Upper lobe of right lung (tissue), 1 donor: ENCODE results near the gene NPAT. TPM values are rescaled to one million over a fixed set of nuclear protein-coding genes. Genes with fewer than 3 reads are reported as not detected.

Experiments used
- ATAC-seq: fragments of 200-7000 bp; cut with Tn5 transposase; one replicate; pipeline ENCODE4 v1.9.1; 2020; ENCODE audit warnings: mild to moderate bottlenecking, moderate library complexity
- DNase-seq: peaks from one replicate; pipeline ENCODE4 v3.0.0-alpha.2; 2020
- H3K27ac ChIP-seq: fragments of 200-600 bp; one replicate; pipeline ENCODE4 v1.8.0; 2022
- H3K27me3 ChIP-seq: fragments of 200-600 bp; one replicate; pipeline ENCODE4 v1.8.0; 2022; ENCODE audit warnings: mild to moderate bottlenecking
- H3K36me3 ChIP-seq: fragments of 200-600 bp; one replicate; pipeline ENCODE4 v1.8.0; 2022
- H3K4me1 ChIP-seq: fragments of 200-600 bp; one replicate; pipeline ENCODE4 v1.8.0; 2022
- H3K4me3 ChIP-seq: fragments of 200-600 bp; one replicate; pipeline ENCODE4 v1.8.0; 2022; ENCODE audit warnings: mild to moderate bottlenecking
- H3K9me3 ChIP-seq: fragments of 200-600 bp; one replicate; pipeline ENCODE4 v1.8.0; 2022
- intact Hi-C: fragments of 100-400 bp; cut with DNase I; formaldehyde crosslinking; loops from one replicate; pipeline ENCODE4 v1.11.0; 2022
- long read RNA-seq: library from polyadenylated mRNA; unstranded; transcript quantifications from one replicate; pipeline ENCODE4 v2.0.0, GENCODE V29; 2021
- total RNA-seq: library from RNA; stranded (reverse); fragmentation: NEBNext Ultra II Directional; extraction: Animal tissue kit (Norgen Biotek cat#: 25700); gene quantifications from one replicate; pipeline ENCODE4 v1.2.1, GENCODE V29; 2021
- TF ChIP-seq, protein P1 (sequence below): fragments of 200-600 bp; IDR thresholded peaks from one replicate; pipeline ENCODE4 v1.8.0; 2022; ENCODE audit warnings: antibody characterized with exemption
- donor health status: DM: no; HTN: yes; CAD: no; lungs with severe emphysema.

Gene NPAT
- 15.0 TPM for total RNA-seq
- long read RNA-seq, full-length matches to known transcripts, result 1 of 3 reads
- long read RNA-seq, partial matches to known transcripts, result 2 of 3 reads
- long read RNA-seq, other reads (novel, unspliced or antisense), result 0 of 3 reads

DNA sequence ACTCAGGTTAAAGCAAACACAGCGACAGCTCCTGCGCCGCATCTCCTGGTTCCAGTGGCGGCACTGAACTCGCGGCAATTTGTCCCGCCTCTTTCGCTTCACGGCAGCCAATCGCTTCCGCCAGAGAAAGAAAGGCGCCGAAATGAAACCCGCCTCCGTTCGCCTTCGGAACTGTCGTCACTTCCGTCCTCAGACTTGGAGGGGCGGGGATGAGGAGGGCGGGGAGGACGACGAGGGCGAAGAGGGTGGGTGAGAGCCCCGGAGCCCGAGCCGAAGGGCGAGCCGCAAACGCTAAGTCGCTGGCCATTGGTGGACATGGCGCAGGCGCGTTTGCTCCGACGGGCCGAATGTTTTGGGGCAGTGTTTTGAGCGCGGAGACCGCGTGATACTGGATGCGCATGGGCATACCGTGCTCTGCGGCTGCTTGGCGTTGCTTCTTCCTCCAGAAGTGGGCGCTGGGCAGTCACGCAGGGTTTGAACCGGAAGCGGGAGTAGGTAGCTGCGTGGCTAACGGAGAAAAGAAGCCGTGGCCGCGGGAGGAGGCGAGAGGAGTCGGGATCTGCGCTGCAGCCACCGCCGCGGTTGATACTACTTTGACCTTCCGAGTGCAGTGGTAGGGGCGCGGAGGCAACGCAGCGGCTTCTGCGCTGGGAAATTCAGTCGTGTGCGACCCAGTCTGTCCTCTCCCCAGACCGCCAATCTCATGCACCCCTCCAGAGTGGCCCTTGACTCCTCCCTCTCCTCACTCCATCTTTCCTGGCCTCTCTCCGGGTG is at the start of gene NPAT, which contains the start of gene ATM:
Gene NPAT (minus strand): TSS at position 65 of the 774 bp plus-strand sequence. CDS start 102 bp downstream, outside the sequence.
Gene ATM (plus strand): TSS at position 494 of the 774 bp plus-strand sequence. CDS start 4,558 bp downstream, outside the sequence.
- DNase-seq (peak; percentile 100), ATAC-seq (peak; percentile 98)
- H3K27ac ChIP-seq, result peak within 1 kb of the TSS; percentile 96
- H3K36me3 ChIP-seq, result peaks cover 2% of the 10 kb centered on the region
- H3K9me3 ChIP-seq, result no peaks in the 10 kb centered on the region
- H3K4me3 ChIP-seq, result peak within 1 kb of the TSS; percentile 74
- intact Hi-C loops, result no loop called here
- TF ChIP-seq, protein P1, sequence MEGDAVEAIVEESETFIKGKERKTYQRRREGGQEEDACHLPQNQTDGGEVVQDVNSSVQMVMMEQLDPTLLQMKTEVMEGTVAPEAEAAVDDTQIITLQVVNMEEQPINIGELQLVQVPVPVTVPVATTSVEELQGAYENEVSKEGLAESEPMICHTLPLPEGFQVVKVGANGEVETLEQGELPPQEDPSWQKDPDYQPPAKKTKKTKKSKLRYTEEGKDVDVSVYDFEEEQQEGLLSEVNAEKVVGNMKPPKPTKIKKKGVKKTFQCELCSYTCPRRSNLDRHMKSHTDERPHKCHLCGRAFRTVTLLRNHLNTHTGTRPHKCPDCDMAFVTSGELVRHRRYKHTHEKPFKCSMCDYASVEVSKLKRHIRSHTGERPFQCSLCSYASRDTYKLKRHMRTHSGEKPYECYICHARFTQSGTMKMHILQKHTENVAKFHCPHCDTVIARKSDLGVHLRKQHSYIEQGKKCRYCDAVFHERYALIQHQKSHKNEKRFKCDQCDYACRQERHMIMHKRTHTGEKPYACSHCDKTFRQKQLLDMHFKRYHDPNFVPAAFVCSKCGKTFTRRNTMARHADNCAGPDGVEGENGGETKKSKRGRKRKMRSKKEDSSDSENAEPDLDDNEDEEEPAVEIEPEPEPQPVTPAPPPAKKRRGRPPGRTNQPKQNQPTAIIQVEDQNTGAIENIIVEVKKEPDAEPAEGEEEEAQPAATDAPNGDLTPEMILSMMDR, result peak; percentile 73
- H3K4me1 ChIP-seq, result peaks cover 40% of the 10 kb centered on the region
- no peaks in the 10 kb centered on the region for H3K27me3 ChIP-seq

- H3K27ac ChIP-seq, result no peak overlapping the region
- TF ChIP-seq, protein P1, result no peak
- intact Hi-C loops, result no loop called here
- ATAC-seq (no peak), DNase-seq (no peak)
- no peaks in the 10 kb centered on the region for H3K9me3 ChIP-seq
- H3K27me3 ChIP-seq, result no peaks in the 10 kb centered on the region
- no peak overlapping the region for H3K4me3 ChIP-seq
- peaks cover 60% of the 10 kb centered on the region for H3K36me3 ChIP-seq
- H3K4me1 ChIP-seq, result no peaks in the 10 kb centered on the region
Measured at GRCh38 chr11:108269583-108269982, 47.1 kb upstream of the NPAT start.

DNA sequence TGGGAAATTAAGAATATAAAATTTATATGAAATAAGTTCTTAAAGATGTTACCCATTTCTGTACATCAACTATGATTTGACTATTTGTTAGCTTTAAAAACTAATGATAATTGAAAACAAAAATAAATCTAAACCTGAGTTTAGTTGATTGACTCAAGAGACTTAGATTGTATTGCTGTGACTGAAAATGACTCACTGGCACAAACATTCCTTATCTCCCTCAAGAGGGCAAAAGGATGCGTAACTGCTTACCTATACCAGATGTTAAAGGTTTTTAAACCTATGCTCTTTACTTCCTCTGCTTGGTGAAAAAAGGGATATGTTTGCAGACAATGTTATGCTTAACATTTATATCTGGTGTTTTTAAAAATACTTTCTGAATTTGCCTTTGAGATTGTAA is 30.7 kb upstream of the NPAT start:
- H3K4me1 ChIP-seq, result no peaks in the 10 kb centered on the region
- H3K4me3 ChIP-seq, result no peak overlapping the region
- no peaks in the 10 kb centered on the region for H3K9me3 ChIP-seq
- no peak overlapping the region for H3K27ac ChIP-seq
- peaks cover 97% of the 10 kb centered on the region for H3K36me3 ChIP-seq
- no peak for ATAC-seq
- TF ChIP-seq, protein P1, result no peak
- intact Hi-C loops, result no loop called here
- DNase-seq, result no peak
- no peaks in the 10 kb centered on the region for H3K27me3 ChIP-seq

- H3K27ac ChIP-seq, result no peak overlapping the region
- H3K27me3 ChIP-seq, result no peaks in the 10 kb centered on the region
- TF ChIP-seq, protein P1, result no peak
- DNase-seq (no peak), ATAC-seq (no peak)
- no peak overlapping the region for H3K4me3 ChIP-seq
- peaks cover 56% of the 10 kb centered on the region for H3K36me3 ChIP-seq
- H3K4me1 ChIP-seq, result no peaks in the 10 kb centered on the region
- intact Hi-C loops, result no loop called here
- H3K9me3 ChIP-seq, result no peaks in the 10 kb centered on the region
Measured at GRCh38 chr11:108246885-108247284, 24.4 kb upstream of the NPAT start.

DNA sequence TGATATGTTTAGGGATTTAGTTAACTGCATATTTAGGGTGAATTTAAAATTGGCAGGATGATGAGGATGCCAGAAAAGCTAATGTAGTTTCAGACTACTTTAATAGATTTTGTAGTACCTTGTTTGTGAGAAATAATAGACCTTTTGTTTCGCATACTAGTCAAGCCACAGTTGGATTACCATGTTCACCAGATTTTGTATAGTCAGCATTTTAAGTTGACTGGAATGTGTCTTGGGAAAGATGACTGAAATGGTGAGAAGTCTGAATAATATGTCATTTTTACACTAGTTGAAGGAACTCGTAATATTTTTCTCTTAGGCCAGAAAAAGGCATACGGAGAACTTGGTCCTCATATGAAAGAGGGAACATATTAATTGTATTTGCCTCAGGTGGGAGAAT is 23.9 kb upstream of the NPAT start:
- Histone ChIP-seq H3K27me3 (no peaks in the 10 kb centered on the region), H3K36me3 (peaks cover 51% of the 10 kb centered on the region), H3K4me1 (no peaks in the 10 kb centered on the region), H3K4me3 (no peak overlapping the region), H3K9me3 (no peaks in the 10 kb centered on the region), H3K27ac (no peak overlapping the region)
- TF ChIP-seq, protein P1, result no peak
- no peak for DNase-seq
- no peak for ATAC-seq
- intact Hi-C loops, result no loop called here
